IPS DF 4.7 (cell line): ENCODE measurements around the gene ARHGDIG.
"Not testable (repeated sequence)": the region's sequence is repeated elsewhere in the genome, so short reads cannot be mapped to it uniquely, and the experiment has no call there.

Experiments
- DNase-seq: peaks from one replicate; pipeline ENCODE4 v3.0.0-alpha.2; 2013; ENCODE audit warnings: low spot score; ENCODE audit errors: extremely low read depth

ARHGDIG gene

GRCh38 chr16:280552-280951, at the start of gene ARHGDIG:
Gene ARHGDIG (plus strand): TSS chr16:280591. CDS start chr16:280681, 90 bp downstream.
- no peak for DNase-seq

- no peak for DNase-seq
These were observed 49.4 kb upstream of the ARHGDIG start for GRCh38 chr16:230949-231348.

- DNase-seq, result peak; percentile 51
These were observed 45.7 kb upstream of the ARHGDIG start, which contains the start of gene FAM234A for GRCh38 chr16:234468-235305. Gene FAM234A (plus strand): TSS chr16:234821. CDS start chr16:254414, 19,593 bp downstream.

GRCh38 chr16:239948-240277, 40.5 kb upstream of the ARHGDIG start:
- DNase-seq, result no peak

- no peak for DNase-seq
These were observed 39.8 kb upstream of the ARHGDIG start for GRCh38 chr16:240559-240958.

- no peak for DNase-seq
These were observed 38.1 kb upstream of the ARHGDIG start for GRCh38 chr16:242281-242680.

- DNase-seq, result no peak
These were observed 37.0 kb upstream of the ARHGDIG start for GRCh38 chr16:243348-243747.

- no peak for DNase-seq
These were observed 35.3 kb upstream of the ARHGDIG start for GRCh38 chr16:245105-245504.

- DNase-seq, result no peak
These were observed 33.4 kb upstream of the ARHGDIG start for GRCh38 chr16:247027-247426.

GRCh38 chr16:249431-249830, 31.0 kb upstream of the ARHGDIG start:
- DNase-seq, result no peak

GRCh38 chr16:252366-253337, 27.7 kb upstream of the ARHGDIG start:
- no peak for DNase-seq

GRCh38 chr16:253833-254232, 26.6 kb upstream of the ARHGDIG start:
- DNase-seq, result no peak

GRCh38 chr16:254461-254860, 25.9 kb upstream of the ARHGDIG start:
- DNase-seq, result no peak

- no peak for DNase-seq
These were observed 25.2 kb upstream of the ARHGDIG start for GRCh38 chr16:255183-255582.

GRCh38 chr16:258091-258490, 22.3 kb upstream of the ARHGDIG start:
- not testable (repeated sequence) for DNase-seq

GRCh38 chr16:259226-259625, 21.2 kb upstream of the ARHGDIG start:
- DNase-seq, result no peak

GRCh38 chr16:259814-260253, 20.6 kb upstream of the ARHGDIG start:
- no peak for DNase-seq

GRCh38 chr16:260326-260725, 20.1 kb upstream of the ARHGDIG start:
- DNase-seq, result no peak

- no peak for DNase-seq
These were observed 19.2 kb upstream of the ARHGDIG start for GRCh38 chr16:261031-261691.

- DNase-seq, result no peak
These were observed 18.2 kb upstream of the ARHGDIG start for GRCh38 chr16:262121-262745.

GRCh38 chr16:263182-263774, 17.1 kb upstream of the ARHGDIG start:
- DNase-seq, result no peak
